ENCODE measurements around the gene TTLL13. TPM values are rescaled to one million over a fixed set of nuclear protein-coding genes. Genes with fewer than 3 reads are reported as not detected.

TTLL13 gene
- total RNA-seq, 2 experiments from 2014 or later: 0.44 to 0.55 TPM

- POLR2A ChIA-PET: interaction anchor here (0.9 to 3.0 kb wide), 4 partner anchors 19 to 128 kb away, joined by 3 to 10 read pairs (median 4); partner anchors contain the start of genes IDH2, NGRN, SEMA4B and TTLL13
- CTCF ChIA-PET: interaction anchor here (0.5 to 2.3 kb wide), 4 partner anchors 9 to 47 kb away, joined by 3 to 10 read pairs (median 4); partner anchors contain the start of gene SEMA4B
Observed at GRCh38 chr15:90230610-90231009, 18.7 kb upstream of the TTLL13 start.

- ChIA-PET CTCF (interaction anchor here (0.8 to 2.3 kb wide), 3 partner anchors 10 to 129 kb away, joined by 4 to 10 read pairs (median 4); partner anchors contain the start of genes IDH2 and SEMA4B), POLR2A (interaction anchor here (0.7 to 3.0 kb wide), 8 partner anchors 10 to 711 kb away, joined by 3 to 13 read pairs (median 3); partner anchors contain the start of genes IDH2, NGRN, SEMA4B and TTLL13)
Observed at GRCh38 chr15:90231028-90232017, 18.0 kb upstream of the TTLL13 start.

- POLR2A ChIA-PET: interaction anchor here (0.6 to 3.0 kb wide), 8 partner anchors 11 to 134 kb away, joined by 3 to 13 read pairs (median 4); partner anchors contain the start of genes IDH2, NGRN, SEMA4B and TTLL13
- CTCF ChIA-PET: interaction anchor here (1.1 to 2.4 kb wide), 4 partner anchors 11 to 61 kb away, joined by 4 to 9 read pairs (median 6); partner anchors contain the start of gene SEMA4B
Observed at GRCh38 chr15:90232196-90232595, 17.2 kb upstream of the TTLL13 start.

- POLR2A ChIA-PET: interaction anchor here (0.6 to 3.0 kb wide), 10 partner anchors 9 to 298 kb away, joined by 3 to 13 read pairs (median 4); partner anchors contain the start of genes IDH2, NGRN, SEMA4B and TTLL13
- CTCF ChIA-PET: interaction anchor here (1.1 to 2.4 kb wide), 6 partner anchors 12 to 133 kb away, joined by 3 to 9 read pairs (median 4); partner anchors contain the start of gene SEMA4B
Observed at GRCh38 chr15:90232941-90233386, 16.4 kb upstream of the TTLL13 start.

- CTCF ChIA-PET: interaction anchor here (1.0 to 2.4 kb wide), 6 partner anchors 12 to 134 kb away, joined by 3 to 9 read pairs (median 4); partner anchors contain the start of gene SEMA4B
- POLR2A ChIA-PET: interaction anchor here (0.5 to 3.0 kb wide), 9 partner anchors 9 to 1318 kb away, joined by 3 to 13 read pairs (median 5); partner anchors contain the start of genes IDH2, NGRN and SEMA4B
Observed at GRCh38 chr15:90233387-90234095, 15.8 kb upstream of the TTLL13 start, which contains the start of gene CIB1. Gene CIB1, minus strand, starts transcription at chr15:90233941. Its CDS starts 56 bp downstream, at chr15:90233885.

GRCh38 chr15:90234096-90234988 is 15.0 kb upstream of the TTLL13 start, which contains the start of gene GDPGP1:
Gene GDPGP1, plus strand, starts transcription at chr15:90234209. Its CDS starts 6,700 bp downstream, at chr15:90240909.
- ChIA-PET POLR2A (interaction anchor here (0.5 to 2.7 kb wide), 6 partner anchors 8 to 1318 kb away, joined by 3 to 13 read pairs (median 6); partner anchors contain the start of genes NGRN and SEMA4B), CTCF (interaction anchor here (0.5 to 2.4 kb wide), 6 partner anchors 13 to 134 kb away, joined by 3 to 9 read pairs (median 4); partner anchors contain the start of gene SEMA4B)

- CTCF ChIA-PET: interaction anchor here (0.6 to 0.7 kb wide), 2 partner anchors 12 to 132 kb away, joined by 3 read pairs; no protein-coding TSS in a partner anchor
- POLR2A ChIA-PET: no interaction called here
Observed at GRCh38 chr15:90239371-90239770, 10.0 kb upstream of the TTLL13 start.

- CTCF ChIA-PET: no interaction called here
- POLR2A ChIA-PET: no interaction called here
Observed at GRCh38 chr15:90240856-90241255, 8.5 kb upstream of the TTLL13 start.

- ChIA-PET CTCF (no interaction called here), POLR2A (interaction anchor here (1.1 kb wide), 1 partner anchor 8 kb away, joined by 5 read pairs; the partner anchor contains the start of genes CIB1 and GDPGP1)
Observed at GRCh38 chr15:90241343-90242192, 7.8 kb upstream of the TTLL13 start.

- POLR2A ChIA-PET: no interaction called here
- CTCF ChIA-PET: no interaction called here
Observed at GRCh38 chr15:90243943-90244639, 5.3 kb upstream of the TTLL13 start.

- CTCF ChIA-PET: interaction anchor here (0.6 to 1.4 kb wide), 5 partner anchors 52 to 1100 kb away, joined by 3 to 5 read pairs (median 5); no protein-coding TSS in a partner anchor
- POLR2A ChIA-PET: interaction anchor here (0.6 to 1.4 kb wide), 5 partner anchors 11 to 115 kb away, joined by 3 to 8 read pairs (median 4); no protein-coding TSS in a partner anchor
Observed at GRCh38 chr15:90248789-90249202, 560 bp upstream of the TTLL13 start.

- ChIA-PET CTCF (no interaction called here), POLR2A (no interaction called here)
Observed at GRCh38 chr15:90257776-90258175, 8.4 kb downstream of the TTLL13 start.

GRCh38 chr15:90259524-90259923 is 10.2 kb downstream of the TTLL13 start:
- POLR2A ChIA-PET: no interaction called here
- CTCF ChIA-PET: no interaction called here

GRCh38 chr15:90260731-90261130 is 11.4 kb downstream of the TTLL13 start:
- ChIA-PET POLR2A (interaction anchor here (0.6 kb wide), 1 partner anchor 220 kb away, joined by 8 read pairs; no protein-coding TSS in a partner anchor), CTCF (interaction anchor here (1.1 kb wide), 1 partner anchor 33 kb away, joined by 3 read pairs; no protein-coding TSS in a partner anchor)

GRCh38 chr15:90261811-90262210 is 12.5 kb downstream of the TTLL13 start:
- CTCF ChIA-PET: interaction anchor here (1.0 to 2.2 kb wide), 3 partner anchors 29 to 39 kb away, joined by 3 to 7 read pairs (median 3); partner anchors contain the start of gene CIB1
- POLR2A ChIA-PET: interaction anchor here (0.6 kb wide), 1 partner anchor 1592 kb away, joined by 4 read pairs; no protein-coding TSS in a partner anchor

All from activated CD8-positive, alpha-beta memory T cell treated with anti-CD3 and anti-CD28 coated beads for 36 hours (primary cell).